ENCODE results near the gene USP13.
"Not testable (repeated sequence)": the region's sequence is repeated elsewhere in the genome, so short reads cannot be mapped to it uniquely, and the experiment has no call there.

The USP13 gene

DNA sequence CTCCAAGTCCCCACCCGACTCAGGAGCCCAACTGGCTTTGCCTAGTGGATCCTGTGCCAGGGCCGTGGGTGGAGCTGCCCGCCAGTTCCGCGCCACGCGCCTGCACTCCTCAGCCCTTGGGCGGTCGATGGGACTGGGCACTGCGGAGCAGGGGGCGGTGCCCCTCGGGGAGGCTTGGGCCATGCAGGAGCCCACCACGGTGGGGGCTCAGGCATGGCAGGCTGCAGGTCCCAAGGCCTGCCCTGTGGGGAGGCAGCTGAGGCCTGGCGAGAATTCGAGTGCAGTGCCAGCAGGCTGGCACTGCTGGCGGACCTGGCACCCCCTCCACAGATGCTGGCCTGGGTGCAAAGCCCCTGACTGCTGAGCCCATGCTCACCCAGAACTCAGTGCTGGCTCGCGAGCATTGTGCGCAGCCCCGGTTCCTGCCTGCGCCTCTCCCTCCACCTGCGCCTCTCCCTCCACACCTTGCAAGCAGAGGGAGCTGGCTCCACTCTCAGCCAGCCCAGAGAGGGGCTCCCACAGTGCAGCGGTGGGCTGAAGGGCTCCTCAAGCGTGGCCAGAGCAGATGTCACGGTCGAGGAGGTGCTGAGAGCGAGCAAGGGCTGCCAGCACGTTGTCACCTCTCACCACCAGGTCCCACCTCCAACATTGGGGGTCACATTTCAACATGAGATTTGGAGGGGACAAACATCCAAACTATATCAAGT lies 122.7 kb downstream of the USP13 start:
- H3K4me3 ChIP-seq (ENCODE audit: low read length): no peak overlapping the region
- DNase-seq (ENCODE audit: low read depth): no peak
- no peak for TF ChIP-seq CTCF (conservative IDR thresholded peaks at IDR 0.05; ENCODE audit: low read length)

- H3K4me3 ChIP-seq (ENCODE audit: low read length); DNase-seq (ENCODE audit: low read depth): not testable (repeated sequence)
Measured at GRCh38 chr3:179782841-179783240, 130.0 kb downstream of the USP13 start.

GRCh38 chr3:179788996-179789395 lies 136.2 kb downstream of the USP13 start:
- TF ChIP-seq CTCF (conservative IDR thresholded peaks at IDR 0.05; ENCODE audit: low read length): no peak
- no peak overlapping the region for H3K4me3 ChIP-seq (ENCODE audit: low read length)
- DNase-seq (ENCODE audit: low read depth): no peak

DNA sequence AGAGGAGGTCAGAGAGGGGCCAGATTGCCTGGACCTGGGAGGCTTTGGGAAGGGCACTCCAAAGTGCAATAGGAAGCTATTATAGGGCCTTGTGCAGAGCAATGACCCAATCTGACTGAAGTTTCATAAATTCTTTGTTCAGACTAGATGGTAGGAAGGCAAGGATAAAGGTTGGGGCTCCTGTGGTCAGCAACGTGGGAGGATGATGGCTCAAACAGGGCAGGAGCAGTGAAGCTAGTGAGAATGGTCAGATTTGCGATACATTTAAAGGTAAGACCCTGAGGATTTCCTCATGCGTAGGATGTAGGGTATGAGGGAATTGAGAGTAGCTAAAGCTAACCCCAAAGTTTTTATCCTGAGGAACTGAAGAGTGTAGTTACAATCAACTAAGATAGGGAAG lies 139.0 kb downstream of the USP13 start:
- no peak for TF ChIP-seq CTCF (conservative IDR thresholded peaks at IDR 0.05; ENCODE audit: low read length)
- DNase-seq (ENCODE audit: low read depth): no peak

DNA sequence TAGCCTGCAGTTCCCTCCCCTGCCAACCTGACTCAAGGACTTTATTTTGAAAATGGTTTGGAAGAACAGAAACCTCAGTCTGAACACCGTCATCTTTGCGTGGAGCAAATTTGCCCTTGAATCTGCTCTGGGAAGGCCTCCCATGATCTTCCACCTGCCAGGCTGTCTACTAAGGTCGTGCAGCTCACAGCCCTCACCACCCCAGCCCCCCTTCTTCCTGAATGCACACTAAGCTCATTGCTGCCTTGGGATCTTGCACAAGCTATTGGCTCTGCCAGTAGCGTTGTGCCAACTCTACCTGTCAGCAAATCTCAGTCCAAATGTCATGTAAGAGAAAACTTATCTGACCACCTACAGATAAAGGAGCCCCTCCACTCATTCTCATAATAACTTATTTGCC lies 141.5 kb downstream of the USP13 start:
- DNase-seq (ENCODE audit: low read depth): no peak
- no peak overlapping the region for H3K4me3 ChIP-seq (ENCODE audit: low read length)
- no peak for TF ChIP-seq CTCF (conservative IDR thresholded peaks at IDR 0.05; ENCODE audit: low read length)

More for the DNA sequence above, 139.0 kb downstream of the USP13 start:
- H3K4me3 ChIP-seq (ENCODE audit: low read length): no peak overlapping the region

DNA sequence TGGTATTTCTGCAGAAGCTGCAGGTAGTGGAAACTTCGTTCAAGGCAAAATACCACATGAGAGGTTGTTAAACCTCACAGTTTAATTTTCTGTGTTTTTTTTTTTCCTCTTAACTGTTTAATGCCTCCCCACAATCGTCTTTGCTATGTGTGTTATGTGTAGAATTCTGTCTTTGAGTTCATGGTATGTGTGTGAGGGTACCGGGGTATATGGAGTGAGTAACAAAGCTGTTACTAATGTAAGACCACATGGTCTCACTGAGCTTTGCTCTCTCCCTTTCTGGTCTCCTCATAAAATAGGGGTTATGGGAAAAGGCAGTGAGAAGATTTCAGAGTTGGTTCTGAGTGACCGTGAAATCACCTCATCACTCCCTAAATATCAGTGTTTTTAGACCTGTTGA lies 143.6 kb downstream of the USP13 start:
- TF ChIP-seq CTCF (conservative IDR thresholded peaks at IDR 0.05; ENCODE audit: low read length): no peak
- DNase-seq (ENCODE audit: low read depth): no peak

GRCh38 chr3:179797192-179797591 lies 144.4 kb downstream of the USP13 start:
- H3K4me3 ChIP-seq (ENCODE audit: low read length): no peak overlapping the region
- no peak for DNase-seq (ENCODE audit: low read depth)
- no peak for TF ChIP-seq CTCF (conservative IDR thresholded peaks at IDR 0.05; ENCODE audit: low read length)

More for the DNA sequence above, 143.6 kb downstream of the USP13 start:
- no peak overlapping the region for H3K4me3 ChIP-seq (ENCODE audit: low read length)
